SKM-1 treated with dmso at 0.1 percent for 144 hours (cell line): ENCODE measurements around the gene ANXA2R.
A peak's percentile ranks its signal among the peaks of the same experiment; 100 is the strongest.
"Not testable (repeated sequence)": the region's sequence is repeated elsewhere in the genome, so short reads cannot be mapped to it uniquely, and the experiment has no call there.

Source experiments
- DNase-seq: peaks from one replicate; lab custom pipeline; 2025; ENCODE audit not compliant: unreplicated experiment; lab: John Stamatoyannopoulos, UW

The ANXA2R gene, protein sequence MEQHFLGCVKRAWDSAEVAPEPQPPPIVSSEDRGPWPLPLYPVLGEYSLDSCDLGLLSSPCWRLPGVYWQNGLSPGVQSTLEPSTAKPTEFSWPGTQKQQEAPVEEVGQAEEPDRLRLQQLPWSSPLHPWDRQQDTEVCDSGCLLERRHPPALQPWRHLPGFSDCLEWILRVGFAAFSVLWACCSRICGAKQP

DNA sequence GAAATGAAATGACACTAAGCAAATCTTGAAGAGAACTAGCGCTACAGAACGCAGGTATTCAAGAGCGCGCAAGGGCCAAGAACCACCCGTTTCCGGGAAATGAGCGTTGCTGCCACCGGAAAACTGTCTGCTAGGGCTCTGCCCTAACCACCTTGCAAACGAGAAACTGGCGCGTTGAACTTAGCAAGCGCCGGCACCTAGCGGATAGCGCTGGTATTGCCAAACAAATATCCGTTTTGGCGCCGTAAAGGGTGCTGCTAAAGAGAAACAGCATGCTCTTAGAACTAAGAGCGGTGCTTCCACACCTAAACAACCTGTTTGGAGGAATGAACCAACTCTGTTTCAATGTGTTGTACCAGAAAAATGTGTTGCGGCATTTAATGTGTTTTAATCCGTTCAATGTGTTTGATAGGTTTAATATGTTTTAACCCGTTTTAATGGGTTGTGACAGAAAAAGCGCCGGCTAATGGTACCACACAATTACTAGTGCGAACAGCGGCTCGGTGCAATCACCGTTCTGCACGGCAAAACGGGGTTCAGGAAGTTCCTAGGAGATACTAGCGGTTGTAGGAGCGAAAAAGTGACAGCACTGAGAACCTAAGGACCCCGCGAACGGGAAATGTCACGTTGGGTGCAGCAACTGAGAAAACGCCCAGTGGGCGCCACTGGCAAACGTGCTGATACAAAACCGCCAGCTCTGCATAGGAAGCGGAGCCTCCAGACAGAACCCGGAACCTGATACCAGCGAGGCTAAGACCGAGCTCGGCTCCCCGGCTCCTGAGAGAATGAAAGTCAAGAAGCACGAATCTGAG, at the start of gene ANXA2R:
Gene ANXA2R, minus strand, starts transcription at position 33 of the 812 bp plus-strand sequence. CDS start 273 bp downstream, outside the sequence.
- DNase-seq, result peak; percentile 89

DNA sequence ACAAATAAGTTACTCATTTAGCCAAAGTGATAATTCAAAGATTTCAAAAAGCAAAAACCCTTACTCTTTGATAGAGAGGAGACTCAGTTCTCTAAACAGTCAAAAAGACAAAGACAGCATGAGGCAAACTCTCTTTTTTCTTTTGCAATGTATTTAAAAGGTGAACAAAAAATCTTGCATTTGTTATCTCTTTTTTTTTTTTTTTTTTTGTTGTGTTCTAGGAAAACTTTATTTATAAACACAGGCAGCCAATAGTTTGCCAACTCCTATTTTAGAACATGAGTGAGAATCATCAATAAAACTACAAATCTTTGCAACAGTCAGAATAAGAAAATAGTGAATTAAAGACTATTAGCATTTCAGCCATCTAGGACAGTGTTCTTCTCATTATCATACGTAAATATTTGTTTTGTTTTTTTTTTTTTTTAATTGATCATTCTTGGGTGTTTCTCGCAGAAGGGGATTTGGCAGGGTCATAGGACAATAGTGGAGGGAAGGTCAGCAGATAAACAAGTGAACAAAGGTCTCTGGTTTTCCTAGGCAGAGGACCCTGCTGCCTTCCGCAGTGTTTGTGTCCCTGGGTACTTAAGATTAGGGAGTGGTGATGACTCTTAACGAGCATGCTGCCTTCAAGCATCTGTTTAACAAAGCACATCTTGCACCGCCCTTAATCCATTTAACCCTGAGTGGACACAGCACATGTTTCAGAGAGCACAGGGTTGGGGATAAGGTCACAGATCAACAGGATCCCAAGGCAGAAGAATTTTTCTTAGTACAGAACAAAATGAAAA, 46.2 kb upstream of the ANXA2R start:
- DNase-seq, result not testable (repeated sequence)

DNA sequence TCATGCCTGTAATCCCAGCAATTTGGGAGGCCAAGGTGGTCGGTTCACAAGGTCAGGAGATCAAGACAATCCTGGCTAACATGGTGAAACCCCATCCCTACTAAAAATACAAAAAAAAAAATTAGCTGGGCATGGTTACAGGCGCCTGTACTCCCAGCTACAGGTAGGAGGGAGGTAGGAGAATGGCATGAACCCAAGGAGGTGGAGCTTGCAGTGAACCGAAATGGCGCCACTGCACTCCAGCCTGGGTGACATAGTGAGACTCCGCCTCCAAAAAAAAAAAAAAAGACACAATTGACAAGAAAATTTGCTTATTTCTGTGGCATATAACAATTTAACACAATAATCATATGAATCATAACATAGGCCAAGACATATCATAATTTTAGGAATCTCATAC, 45.3 kb upstream of the ANXA2R start:
- no peak for DNase-seq

DNA sequence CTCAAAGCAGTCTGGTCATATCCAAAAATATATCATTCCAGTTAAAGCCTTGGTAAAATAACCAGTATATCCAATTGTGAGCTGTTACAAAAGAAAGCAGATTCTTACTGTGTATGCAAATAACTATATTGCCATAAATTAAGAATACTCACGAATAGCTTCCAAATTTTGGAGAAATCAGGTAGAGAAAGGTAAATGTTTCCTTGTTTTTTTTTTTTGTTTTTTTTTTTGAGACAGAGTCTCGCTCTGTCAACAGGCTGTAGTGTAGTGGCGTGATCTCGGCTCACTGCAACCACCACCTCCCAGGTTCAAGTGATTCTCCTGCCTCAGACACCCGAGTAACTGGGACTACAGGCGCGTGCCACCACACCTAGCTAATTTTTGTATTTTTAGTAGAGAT, 44.3 kb upstream of the ANXA2R start:
- DNase-seq, result not testable (repeated sequence)

DNA sequence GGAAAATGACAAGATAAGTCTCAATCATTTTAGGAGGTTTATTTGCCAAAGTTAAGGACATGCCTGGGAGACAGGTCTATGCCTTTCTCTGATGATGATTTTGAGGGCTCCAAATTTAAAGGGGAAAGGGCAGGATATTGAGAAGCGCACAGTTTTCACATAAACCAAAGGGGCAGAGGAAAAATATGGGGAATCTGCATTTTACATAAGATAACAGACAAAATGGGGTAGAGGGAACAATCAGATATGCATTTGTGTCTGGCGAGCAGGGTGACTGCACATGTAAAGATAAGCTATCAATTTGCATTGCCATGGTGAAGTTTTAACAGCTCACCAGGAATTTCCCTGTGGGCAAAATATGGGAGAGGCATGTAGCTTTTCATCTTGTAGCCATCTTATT, 41.2 kb upstream of the ANXA2R start:
- DNase-seq, result not testable (repeated sequence)

DNA sequence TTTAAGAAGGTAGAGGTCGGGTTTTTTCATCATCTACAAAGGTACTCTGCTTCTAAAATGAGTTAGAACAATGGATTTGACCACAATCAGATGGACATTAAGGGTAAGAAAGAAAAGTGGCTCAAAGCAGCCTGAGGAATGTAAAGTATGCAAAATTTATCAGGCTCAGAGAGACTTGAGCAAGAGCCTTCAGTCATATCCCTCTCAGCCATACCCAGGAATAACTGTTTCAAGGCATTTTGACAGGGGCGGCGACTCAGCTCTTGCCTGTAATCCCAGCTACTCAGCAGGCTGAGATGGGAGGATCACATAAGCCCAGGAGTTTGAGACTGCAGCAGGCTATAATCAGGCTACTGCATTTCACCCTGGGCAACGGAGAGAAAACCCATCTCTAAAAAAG, 38.8 kb upstream of the ANXA2R start:
- DNase-seq, result no peak

DNA sequence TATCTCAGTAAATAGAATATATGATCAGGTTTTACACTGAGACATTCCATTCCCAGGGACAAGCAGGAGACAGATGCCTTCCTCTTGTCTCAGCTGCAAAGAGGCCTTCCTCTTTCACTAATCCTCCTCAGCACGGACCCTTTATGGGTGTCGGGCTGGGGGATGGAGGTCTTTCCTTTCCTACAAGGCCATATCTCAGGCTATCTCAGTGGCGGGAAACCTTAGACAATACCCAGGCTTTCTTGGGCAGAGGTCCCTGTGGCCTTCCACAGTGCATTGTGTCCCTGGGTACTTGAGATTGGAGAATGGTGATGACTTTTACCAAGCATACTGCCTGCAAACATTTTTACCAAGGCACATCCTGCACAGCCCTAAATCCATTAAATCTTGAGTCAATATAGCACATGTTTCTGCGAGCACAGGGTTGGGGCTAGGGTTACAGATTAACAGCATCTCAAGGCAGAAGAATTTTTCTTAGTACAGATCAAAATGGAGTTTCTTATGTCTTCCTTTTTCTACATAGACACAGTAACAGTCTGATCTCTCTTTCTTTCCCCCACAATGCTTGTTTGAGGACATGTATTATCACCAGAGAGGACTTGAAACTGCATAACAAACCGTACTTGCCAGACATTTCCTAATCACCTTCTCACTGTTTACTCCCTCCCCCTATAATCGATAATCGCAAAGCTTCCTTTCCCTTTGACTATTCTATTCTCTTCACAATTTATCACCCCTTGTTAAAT, 37.5 kb upstream of the ANXA2R start:
- DNase-seq, result not testable (repeated sequence)

DNA sequence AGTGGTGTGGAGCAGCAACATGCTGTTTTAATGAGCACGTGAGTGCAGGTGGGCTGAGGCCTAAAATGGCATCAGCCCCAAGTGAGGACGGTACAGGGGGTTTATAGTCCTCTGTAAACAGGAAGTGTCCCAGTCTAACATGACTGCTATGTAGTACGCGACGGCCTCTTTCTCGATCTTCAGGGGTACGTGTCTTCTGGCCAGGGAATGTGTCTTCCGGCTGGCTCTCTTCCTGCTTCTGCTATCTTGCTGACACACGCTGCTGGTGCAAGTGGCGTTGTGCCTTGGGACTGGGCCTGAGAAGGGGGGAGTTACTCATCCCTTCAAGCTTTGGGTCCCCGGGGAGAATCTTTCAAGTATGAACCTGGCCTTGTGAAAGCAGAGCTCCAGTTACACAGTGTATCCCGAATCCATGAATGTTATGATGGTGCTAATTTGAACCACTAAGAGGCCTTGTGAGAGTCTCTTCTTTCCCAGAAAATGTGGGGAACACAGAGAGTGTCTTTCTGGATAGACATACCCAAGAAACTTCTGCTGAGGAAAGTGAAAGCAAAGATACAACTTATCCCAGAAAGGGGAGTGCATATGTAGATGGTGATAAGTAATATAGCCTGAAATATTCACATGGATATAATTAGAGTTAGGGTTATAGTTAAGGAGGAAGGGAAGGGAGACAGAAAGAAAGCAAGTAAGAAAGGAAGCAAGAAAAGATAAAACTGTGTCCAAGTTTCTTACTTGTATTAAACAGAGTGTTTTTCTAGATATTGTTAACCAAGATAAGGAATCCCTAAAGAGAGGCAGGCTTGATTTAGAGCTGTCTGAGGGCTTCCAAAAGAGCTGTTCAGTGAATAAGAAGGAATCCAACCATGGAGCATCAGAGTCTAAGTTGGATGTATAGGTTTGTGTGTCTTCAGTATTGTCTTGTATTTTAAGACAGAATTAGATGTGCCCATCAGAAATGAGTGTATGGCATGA, 35.5 kb upstream of the ANXA2R start:
- DNase-seq, result no peak

DNA sequence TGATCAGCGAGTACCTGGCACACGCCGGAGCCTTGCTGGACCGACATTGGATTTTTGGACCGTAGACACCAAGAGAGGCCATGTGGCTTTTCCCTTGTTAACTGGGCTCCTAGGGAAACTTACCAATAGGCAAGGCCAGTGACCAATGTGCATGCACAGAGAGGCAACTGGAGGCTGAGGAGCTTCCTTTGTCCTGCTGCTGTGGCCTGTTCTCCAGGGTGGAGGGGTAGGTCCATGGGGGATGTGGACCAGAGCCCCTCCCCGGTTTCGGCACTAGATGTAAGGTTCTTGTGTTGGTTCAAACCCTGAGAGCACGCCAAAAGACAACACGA, 34.8 kb upstream of the ANXA2R start:
- no peak for DNase-seq

DNA sequence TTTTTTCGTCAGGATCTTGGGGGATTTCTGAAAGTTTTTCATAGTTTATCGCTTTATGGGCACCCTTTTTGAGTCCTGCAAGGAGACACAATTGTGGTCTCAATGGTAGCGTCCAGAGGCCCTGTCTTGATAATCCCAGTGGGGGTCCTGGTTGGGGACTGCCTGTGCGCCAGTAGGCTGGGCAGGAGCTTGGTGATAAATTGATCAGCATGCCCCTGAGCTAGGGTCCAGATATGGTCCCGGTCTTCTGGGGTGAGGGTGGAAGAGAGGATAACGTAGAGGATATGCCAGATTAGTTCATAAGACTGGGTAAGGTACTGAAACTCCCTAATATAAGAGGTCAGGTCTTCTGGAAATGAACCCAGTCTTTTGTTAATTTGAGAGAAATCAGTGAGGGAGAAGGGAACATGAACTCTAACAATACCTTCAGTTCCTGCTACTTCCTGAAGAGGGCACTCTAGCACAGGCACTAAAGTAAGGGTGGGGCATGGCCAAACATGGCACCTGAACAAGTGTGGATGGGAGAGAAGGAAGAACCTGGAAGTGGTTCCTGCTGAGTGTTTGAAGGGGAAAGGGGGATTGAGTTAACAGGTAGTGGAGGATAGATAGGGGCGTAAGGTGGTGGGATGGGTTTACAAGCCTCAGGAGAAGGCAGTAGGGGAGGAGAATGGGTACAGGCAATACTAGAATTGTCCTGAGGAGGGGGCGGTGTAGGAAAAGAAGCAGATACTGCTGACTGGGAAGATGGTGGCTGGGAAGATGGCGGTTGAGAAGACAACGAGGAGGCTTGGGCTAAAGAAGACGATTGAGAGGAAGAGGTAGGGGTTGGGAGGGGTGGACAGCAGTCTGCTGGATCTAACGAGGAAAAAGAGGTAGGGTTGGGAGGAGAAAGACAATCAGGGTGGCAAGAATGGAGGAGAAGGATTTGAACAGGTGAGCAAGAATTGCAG, 33.8 kb upstream of the ANXA2R start:
- DNase-seq, result peak; percentile 59

DNA sequence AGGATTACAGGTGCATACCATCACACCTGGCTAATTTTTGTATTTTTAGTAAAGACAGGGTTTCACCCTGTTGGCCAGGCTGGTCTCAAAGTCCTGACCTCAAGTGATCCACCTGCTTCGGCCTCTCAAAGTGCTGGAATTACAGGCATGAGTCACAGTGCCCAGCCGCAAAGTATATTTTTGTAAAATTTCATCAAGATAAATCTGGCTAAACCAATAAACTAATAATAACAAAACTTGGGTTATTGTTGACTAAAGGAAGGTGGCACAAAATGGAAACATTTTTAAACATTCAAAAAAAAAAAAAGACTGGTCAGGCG, 29.2 kb upstream of the ANXA2R start:
- DNase-seq, result not testable (repeated sequence)

DNA sequence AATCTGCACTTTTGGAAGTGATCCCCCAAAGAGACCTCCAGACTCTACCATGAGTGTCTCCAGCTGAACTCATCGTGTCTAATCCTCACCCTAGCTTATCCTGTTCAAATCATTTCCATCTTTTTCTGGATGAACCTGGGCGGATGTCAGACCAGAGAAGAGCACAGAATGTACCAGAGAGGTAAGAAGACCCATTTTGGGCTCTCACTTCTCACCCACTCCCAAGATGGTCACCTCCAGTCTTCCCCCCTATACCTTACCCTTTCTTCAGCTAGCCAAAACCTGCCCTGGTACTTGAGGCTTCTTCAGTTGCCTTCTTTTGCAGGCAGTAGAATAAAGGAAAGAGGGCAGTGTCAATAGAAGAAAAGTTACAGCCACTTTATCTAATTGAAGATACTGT, 27.9 kb upstream of the ANXA2R start:
- no peak for DNase-seq

DNA sequence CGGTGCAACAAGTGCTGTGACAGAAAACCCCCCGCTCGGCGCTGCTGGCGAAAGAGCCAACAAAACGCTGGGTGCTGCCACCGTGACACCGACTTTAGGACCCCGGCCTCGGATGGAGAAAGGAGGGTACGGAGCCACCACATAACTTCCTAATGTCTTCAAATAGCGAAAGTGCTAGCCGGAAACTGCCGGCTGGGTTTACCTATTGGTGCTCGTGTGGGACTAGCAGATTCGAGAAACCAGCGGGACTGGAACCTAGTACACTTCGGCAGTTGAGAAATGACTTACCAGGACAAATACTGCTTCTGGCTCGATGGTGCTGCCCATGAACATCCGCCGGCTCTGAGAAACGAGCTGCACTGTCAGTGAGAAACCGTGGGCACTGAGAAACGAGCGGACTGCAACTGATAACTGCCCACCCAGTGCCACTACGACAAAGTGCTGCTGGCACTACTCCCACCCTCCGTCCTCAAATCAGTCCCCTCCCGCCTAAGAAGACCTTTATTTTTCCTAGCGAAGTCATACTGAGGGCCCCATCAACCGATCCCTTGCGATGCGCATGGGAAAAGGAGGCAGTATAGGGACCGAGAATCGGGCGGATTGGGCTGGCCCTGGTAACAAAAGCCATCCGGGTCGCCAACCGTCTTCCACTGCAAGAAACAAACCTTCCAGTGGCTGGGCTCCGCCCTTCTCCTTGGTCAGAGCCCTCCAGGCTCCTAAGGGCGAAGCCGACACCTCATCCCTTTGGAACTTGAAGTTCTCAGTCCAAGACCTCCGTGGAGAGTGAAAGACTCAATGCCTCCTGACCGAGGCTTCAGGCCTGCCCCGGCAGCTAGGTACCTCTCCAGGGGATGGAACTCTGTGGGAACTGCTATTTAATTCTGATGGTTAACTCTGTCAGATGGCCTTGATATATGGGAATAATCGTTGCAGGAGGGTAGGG, 27.0 kb upstream of the ANXA2R start:
- DNase-seq, result peak; percentile 72

DNA sequence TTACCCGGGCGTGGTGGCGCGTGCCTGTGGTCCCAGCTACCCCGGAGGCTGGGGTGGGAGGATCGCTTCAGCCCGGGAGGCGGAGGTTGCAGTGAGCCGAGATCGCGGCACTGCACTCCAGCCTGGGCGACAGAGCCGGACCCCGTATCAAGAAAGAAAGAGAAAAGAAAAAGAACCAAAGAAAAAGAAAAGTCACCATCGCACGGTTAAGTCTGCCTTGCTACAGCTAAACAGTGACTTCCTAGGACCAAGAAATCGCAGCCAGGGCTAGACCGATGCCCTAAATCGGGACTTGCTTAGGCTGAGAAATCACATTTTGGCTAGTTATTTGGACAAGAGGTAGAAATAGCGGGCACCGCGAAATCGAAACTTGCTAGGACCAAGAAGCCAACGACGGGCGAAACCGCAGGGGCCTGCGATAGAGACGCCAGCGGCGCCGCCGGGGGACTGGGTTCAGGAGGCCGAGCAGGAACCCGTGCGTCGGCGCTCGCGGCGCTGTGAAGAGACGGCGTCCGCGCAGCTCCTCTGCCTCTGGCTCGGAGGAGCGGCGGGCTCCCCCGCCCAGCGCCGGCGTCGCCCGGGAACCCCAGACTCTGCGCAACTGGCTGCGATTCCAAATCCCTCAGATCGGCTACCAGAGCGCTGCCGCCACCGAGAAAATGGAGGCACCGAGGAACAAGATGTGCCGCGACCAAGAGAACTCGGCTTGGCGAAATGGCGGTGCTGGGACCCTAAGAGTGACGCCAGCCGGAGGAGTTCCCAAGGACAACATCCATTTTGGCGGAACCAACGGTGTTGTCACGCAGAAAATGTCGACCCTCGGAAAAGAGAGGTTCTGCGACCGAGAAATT, 26.1 kb upstream of the ANXA2R start:
- DNase-seq, result peak; percentile 58

DNA sequence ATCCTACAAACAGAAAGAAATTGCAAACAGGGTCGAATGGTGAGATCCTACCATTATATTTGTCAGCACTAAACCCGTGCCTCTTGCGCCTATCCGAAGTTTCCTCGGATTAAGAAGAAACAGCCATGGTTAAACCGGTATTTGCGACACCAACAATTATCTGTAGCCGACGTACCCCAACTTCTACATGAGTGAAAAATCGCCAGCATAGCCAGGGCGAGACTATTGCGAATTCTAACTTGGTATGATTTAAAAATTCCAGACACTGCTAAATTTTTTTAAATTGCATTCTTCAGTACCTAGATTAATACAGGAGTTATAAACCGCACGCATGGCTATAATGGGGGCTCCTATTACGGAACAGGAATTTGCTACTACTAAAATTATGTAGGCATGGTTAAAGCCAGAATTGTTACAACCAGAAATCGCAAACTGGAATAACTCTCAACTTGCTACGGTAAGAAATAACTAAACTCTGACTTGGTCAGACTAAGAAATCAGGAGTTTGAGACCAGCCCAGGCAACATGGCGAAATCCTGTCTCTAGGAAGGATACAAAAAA, 25.3 kb upstream of the ANXA2R start:
- no peak for DNase-seq

DNA sequence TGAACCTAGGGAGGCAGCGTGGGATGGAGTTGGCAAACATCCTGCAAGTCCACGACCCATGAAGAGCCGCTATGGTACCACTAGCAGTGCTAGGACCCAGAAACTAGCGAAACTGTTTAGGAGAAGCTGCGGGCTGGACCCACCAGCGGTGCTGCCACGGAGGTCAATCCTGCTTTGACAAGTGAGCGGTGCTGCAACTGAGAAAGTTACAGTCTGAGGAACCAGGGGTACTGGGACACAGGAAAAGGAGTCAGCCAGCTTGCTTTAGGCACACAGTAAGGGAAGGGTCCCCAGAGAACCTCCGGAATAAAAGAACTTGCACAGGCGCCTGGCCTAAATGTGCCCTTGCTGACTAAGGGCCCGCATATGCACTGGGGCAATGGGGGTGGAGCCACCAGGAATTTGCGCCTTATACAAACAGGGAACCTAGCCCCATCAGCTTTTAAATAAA, 23.6 kb upstream of the ANXA2R start:
- DNase-seq, result no peak
